DND-41 (cell line): ENCODE data around the gene CD164L2.
A peak's percentile ranks its signal among the peaks of the same experiment; 100 is the strongest.

Experiments used
- ATAC-seq: fragments of 200-7000 bp; cut with Tn5 transposase; 3 replicates; pipeline ENCODE4 v1.9.1; 2021; ENCODE audit warnings: low read depth; ENCODE audit not compliant: insufficient read depth
- DNase-seq: peaks from one replicate; pipeline ENCODE4 v3.0.0-alpha.2; 2020
- H2AFZ ChIP-seq: 2 replicates; pipeline ENCODE4 v1.6.0; 2012; ENCODE audit warnings: low read depth, low read length
- H3K27ac ChIP-seq: 2 replicates; pipeline ENCODE4 v1.5.1; 2012; ENCODE audit warnings: low read length, inconsistent platforms
- H3K27me3 ChIP-seq: fragments of 200-600 bp; sonication (generic); 2 replicates; pipeline ENCODE4 v1.6.0; 2012; ENCODE audit warnings: low read length, mild to moderate bottlenecking, inconsistent platforms; ENCODE audit not compliant: insufficient read depth, poor library complexity
- H3K36me3 ChIP-seq: 2 replicates; pipeline ENCODE4 v1.5.1; 2012; ENCODE audit warnings: low read length, inconsistent platforms; ENCODE audit not compliant: insufficient read depth
- H3K4me1 ChIP-seq: 2 replicates; pipeline ENCODE4 v1.5.1; 2012; ENCODE audit warnings: mild to moderate bottlenecking, low read length; ENCODE audit not compliant: insufficient read depth
- H3K4me2 ChIP-seq: 2 replicates; pipeline ENCODE4 v1.6.0; 2012; ENCODE audit warnings: mild to moderate bottlenecking, moderate library complexity, low read length, inconsistent platforms; ENCODE audit not compliant: insufficient read depth
- H3K4me3 ChIP-seq, 2 experiments: fragments of 200-600 bp in 1 of 2; shearing (Covaris generic) in 1 of 2; 2 replicates each; pipeline ENCODE4 v1.5.1; 2012 to 2016; ENCODE audit warnings: inconsistent platforms in 2 of 2, low read length in 2 of 2, mild to moderate bottlenecking in 2 of 2, low read depth in 1 of 2, moderate library complexity in 1 of 2
- H3K79me2 ChIP-seq: 2 replicates; pipeline ENCODE4 v1.6.0; 2012; ENCODE audit warnings: low read length, inconsistent platforms; ENCODE audit not compliant: insufficient read depth
- H3K9ac ChIP-seq: 2 replicates; pipeline ENCODE4 v1.6.0; 2012; ENCODE audit warnings: low read depth, mild to moderate bottlenecking, inconsistent platforms, low read length, moderate library complexity
- H3K9me3 ChIP-seq: 2 replicates; pipeline ENCODE4 v1.5.1; 2012; ENCODE audit warnings: low read length, moderate library complexity, mild to moderate bottlenecking, inconsistent platforms; ENCODE audit not compliant: insufficient read depth, severe bottlenecking
- H4K20me1 ChIP-seq: 2 replicates; pipeline ENCODE4 v1.6.0; 2012; ENCODE audit warnings: low read length; ENCODE audit not compliant: insufficient read depth
- EZH2 ChIP-seq: IDR thresholded peaks from 3 replicates; pipeline ENCODE4 v1.6.1; 2012; ENCODE audit warnings: borderline replicate concordance, low read depth, mild to moderate bottlenecking, moderate library complexity, low read length, inconsistent platforms; ENCODE audit not compliant: severe bottlenecking
- TF ChIP-seq, protein P1 (sequence below): IDR thresholded peaks from 2 replicates; pipeline ENCODE4 v1.5.1; 2012; ENCODE audit warnings: borderline replicate concordance, low read length, moderate library complexity, mild to moderate bottlenecking; ENCODE audit not compliant: poor library complexity, severe bottlenecking; ENCODE audit errors: extremely low read depth

Gene CD164L2

DNA sequence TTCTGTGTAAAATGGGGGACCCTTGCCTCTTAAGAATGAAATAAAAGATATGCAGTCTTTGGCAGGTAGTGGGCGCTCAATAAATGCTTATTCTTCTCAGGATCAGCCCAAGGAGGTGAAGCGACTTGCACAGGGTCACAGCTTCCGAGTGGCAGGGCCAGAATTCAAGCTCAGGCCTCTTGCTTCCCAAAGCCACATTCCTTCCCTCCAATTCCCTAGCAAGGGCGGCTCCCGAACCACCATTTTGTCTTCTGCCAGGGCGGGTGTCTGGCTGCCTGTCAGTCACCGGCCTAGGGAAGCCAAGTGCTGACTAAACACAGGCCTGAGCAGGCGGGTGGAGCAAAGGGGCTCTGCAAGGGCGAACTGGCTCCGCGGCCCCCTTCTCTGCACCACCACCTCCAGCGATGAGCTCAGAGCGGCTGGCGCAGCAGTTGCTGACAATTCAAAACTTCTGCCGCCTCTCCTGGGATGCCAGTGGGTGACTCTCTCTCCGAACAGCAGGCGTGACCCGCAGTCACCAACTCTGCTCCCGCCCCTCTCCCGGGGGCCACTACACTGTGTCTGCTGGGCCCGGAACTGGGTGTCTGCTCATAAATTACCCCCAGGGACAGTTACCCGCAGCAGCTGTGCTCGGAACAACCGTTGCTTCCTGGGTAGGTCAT, 20.1 kb upstream of the CD164L2 start:
- no peaks in the 10 kb centered on the region for H3K4me1 ChIP-seq
- H4K20me1 ChIP-seq: no peaks in the 10 kb centered on the region
- no peaks in the 10 kb centered on the region for H3K79me2 ChIP-seq
- H3K4me2 ChIP-seq: no peak overlapping the region
- ATAC-seq: no peak
- H3K9ac ChIP-seq: no peak overlapping the region
- TF ChIP-seq, protein P1, sequence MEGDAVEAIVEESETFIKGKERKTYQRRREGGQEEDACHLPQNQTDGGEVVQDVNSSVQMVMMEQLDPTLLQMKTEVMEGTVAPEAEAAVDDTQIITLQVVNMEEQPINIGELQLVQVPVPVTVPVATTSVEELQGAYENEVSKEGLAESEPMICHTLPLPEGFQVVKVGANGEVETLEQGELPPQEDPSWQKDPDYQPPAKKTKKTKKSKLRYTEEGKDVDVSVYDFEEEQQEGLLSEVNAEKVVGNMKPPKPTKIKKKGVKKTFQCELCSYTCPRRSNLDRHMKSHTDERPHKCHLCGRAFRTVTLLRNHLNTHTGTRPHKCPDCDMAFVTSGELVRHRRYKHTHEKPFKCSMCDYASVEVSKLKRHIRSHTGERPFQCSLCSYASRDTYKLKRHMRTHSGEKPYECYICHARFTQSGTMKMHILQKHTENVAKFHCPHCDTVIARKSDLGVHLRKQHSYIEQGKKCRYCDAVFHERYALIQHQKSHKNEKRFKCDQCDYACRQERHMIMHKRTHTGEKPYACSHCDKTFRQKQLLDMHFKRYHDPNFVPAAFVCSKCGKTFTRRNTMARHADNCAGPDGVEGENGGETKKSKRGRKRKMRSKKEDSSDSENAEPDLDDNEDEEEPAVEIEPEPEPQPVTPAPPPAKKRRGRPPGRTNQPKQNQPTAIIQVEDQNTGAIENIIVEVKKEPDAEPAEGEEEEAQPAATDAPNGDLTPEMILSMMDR: peak; percentile 33
- no peak for TF ChIP-seq EZH2
- H3K4me3 ChIP-seq: no peak overlapping the region
- no peak for DNase-seq
- peaks cover 25% of the 10 kb centered on the region for H3K36me3 ChIP-seq
- H2AFZ ChIP-seq: no peak overlapping the region
- no peaks in the 10 kb centered on the region for H3K9me3 ChIP-seq
- no peak overlapping the region for H3K27ac ChIP-seq
- H3K27me3 ChIP-seq: no peaks in the 10 kb centered on the region

DNA sequence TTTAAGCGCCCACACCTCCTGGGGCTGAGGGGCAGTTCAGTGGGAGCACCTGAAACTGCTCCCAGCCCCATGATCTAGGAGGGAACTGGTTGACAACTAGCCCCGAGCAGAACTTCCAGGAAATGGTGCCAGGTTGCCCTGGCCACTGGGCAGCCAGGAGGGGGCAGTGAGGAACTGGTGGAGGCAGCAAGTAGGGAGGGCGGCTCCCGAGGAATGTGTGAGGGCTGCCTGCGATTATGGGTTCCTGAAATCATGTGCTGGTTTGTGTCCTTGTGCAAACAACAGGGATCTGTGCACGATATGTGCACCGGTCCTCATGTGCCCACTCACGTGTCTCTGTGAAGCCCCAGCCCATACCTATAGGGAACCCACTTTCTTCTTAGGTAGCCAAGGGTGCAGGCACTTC, 19.2 kb upstream of the CD164L2 start:
- no peaks in the 10 kb centered on the region for H3K9me3 ChIP-seq
- TF ChIP-seq, protein P1: peak; percentile 40
- TF ChIP-seq EZH2: no peak
- H3K79me2 ChIP-seq: no peaks in the 10 kb centered on the region
- no peak overlapping the region for H3K27ac ChIP-seq
- H4K20me1 ChIP-seq: no peaks in the 10 kb centered on the region
- H3K36me3 ChIP-seq: peaks cover 16% of the 10 kb centered on the region
- no peak overlapping the region for H3K9ac ChIP-seq
- H3K4me1 ChIP-seq: no peaks in the 10 kb centered on the region
- DNase-seq (no peak), ATAC-seq (no peak)
- no peak overlapping the region for H2AFZ ChIP-seq
- no peaks in the 10 kb centered on the region for H3K27me3 ChIP-seq
- no peak overlapping the region for H3K4me3 ChIP-seq
- no peak overlapping the region for H3K4me2 ChIP-seq

DNA sequence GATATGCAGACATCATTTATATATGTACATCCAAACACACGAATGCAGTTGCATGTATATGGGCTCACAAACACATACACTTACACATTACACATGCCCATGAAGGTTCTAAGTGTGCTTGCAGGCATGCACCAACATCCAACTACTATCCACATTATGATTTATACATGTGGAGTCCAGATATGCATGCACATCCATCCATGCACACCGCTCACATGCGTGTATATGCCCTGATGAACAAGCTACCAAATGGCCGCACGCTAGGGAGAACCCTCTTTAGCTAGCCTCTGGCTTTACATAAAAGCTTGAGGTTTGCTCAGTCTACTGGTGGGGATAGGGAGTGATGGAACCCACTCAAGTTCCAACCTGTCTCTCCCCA, 17.8 kb upstream of the CD164L2 start:
- DNase-seq: no peak
- Histone ChIP-seq H3K36me3 (peaks cover 4% of the 10 kb centered on the region; the same call in 1 of the 2 replicates), H3K9me3 (no peaks in the 10 kb centered on the region), H3K79me2 (no peaks in the 10 kb centered on the region), H3K27ac (no peak overlapping the region), H2AFZ (no peak overlapping the region), H3K9ac (no peak overlapping the region), H4K20me1 (no peaks in the 10 kb centered on the region), H3K4me1 (no peaks in the 10 kb centered on the region), H3K4me2 (no peak overlapping the region), H3K27me3 (no peaks in the 10 kb centered on the region), H3K4me3 (no peak overlapping the region)
- TF ChIP-seq EZH2: no peak
- TF ChIP-seq, protein P1: no peak
- no peak for ATAC-seq
